Smooth muscle cell (in vitro differentiated cells): ENCODE results near the gene AGAP1. TPM values are rescaled to one million over a fixed set of nuclear protein-coding genes. Genes with fewer than 3 reads are reported as not detected.

Source experiments
- DNase-seq: peaks from one replicate; lab custom pipeline; 2025; ENCODE audit not compliant: unreplicated experiment; lab: John Stamatoyannopoulos, UW
- H2AFZ ChIP-seq: fragments of 200-600 bp; sonication (generic); 2 replicates; pipeline ENCODE4 v1.6.0; 2016; ENCODE audit warnings: antibody characterized with exemption, low read depth, mild to moderate bottlenecking
- H3F3A ChIP-seq: fragments of 200-600 bp; sonication (generic); 2 replicates; pipeline ENCODE4 v1.6.0; 2017; ENCODE audit warnings: antibody characterized with exemption, low read depth
- H3K27ac ChIP-seq: fragments of 200-600 bp; sonication (generic); 2 replicates; pipeline ENCODE4 v1.5.1; 2016; ENCODE audit warnings: low read depth, mild to moderate bottlenecking
- H3K27me3 ChIP-seq: fragments of 200-600 bp; sonication (generic); 2 replicates; pipeline ENCODE4 v1.6.1; 2016; ENCODE audit warnings: low read depth, mild to moderate bottlenecking
- H3K36me3 ChIP-seq: fragments of 200-600 bp; sonication (generic); 2 replicates; pipeline ENCODE4 v1.5.1; 2016; ENCODE audit warnings: low read depth
- H3K4me1 ChIP-seq: fragments of 200-600 bp; sonication (generic); 2 replicates; pipeline ENCODE4 v1.5.1; 2016; ENCODE audit warnings: low read depth
- H3K4me2 ChIP-seq: fragments of 200-600 bp; sonication (generic); 2 replicates; pipeline ENCODE4 v1.6.0; 2016; ENCODE audit warnings: mild to moderate bottlenecking
- H3K4me3 ChIP-seq: fragments of 200-600 bp; sonication (generic); 2 replicates; pipeline ENCODE4 v1.5.1; 2016; ENCODE audit warnings: mild to moderate bottlenecking
- H3K79me2 ChIP-seq: fragments of 200-600 bp; sonication (generic); 2 replicates; pipeline ENCODE4 v1.6.0; 2016; ENCODE audit warnings: low read depth, mild to moderate bottlenecking
- H3K9ac ChIP-seq: fragments of 200-600 bp; sonication (generic); 2 replicates; pipeline ENCODE4 v1.6.0; 2016; ENCODE audit warnings: low read depth
- H3K9me3 ChIP-seq: fragments of 200-600 bp; sonication (generic); replicated peaks from 2 replicates; pipeline ENCODE4 v1.5.1; 2016; ENCODE audit warnings: low read depth
- H4K20me1 ChIP-seq: fragments of 200-600 bp; sonication (generic); 2 replicates; pipeline ENCODE4 v1.6.0; 2016; ENCODE audit warnings: low read depth
- WGBS: methylation state at CpG from one replicate; pipeline ENCODE4 v1.1.7; 2016; ENCODE audit warnings: low lambda C conversion rate; 5-methylcytosine and 5-hydroxymethylcytosine counted together
- polyA plus RNA-seq: library from polyadenylated mRNA; unstranded; fragments of >200 nt; fragmentation: Nextera tagmentation; extraction: Ambion mirVana; gene quantifications from 2 replicates; pipeline ENCODE4 v1.2.1, GENCODE V29; 2016
- total RNA-seq: library from RNA; depleted of rRNA; stranded (reverse); fragments of >200 nt; gene quantifications from 2 replicates; pipeline ENCODE4 v1.2.3, GENCODE V29; 2014
- TF ChIP-seq, protein P1 (sequence below): fragments of 200-600 bp; sonication (generic); IDR thresholded peaks from 2 replicates; pipeline ENCODE4 v1.5.1; 2017; ENCODE audit warnings: borderline replicate concordance, mild to moderate bottlenecking, antibody characterized with exemption; ENCODE audit not compliant: insufficient read depth, poor library complexity, severe bottlenecking

AGAP1 gene
- total and polyA plus RNA-seq, 2 experiments from 2014 or later: 3.9 to 9.8 TPM

DNA sequence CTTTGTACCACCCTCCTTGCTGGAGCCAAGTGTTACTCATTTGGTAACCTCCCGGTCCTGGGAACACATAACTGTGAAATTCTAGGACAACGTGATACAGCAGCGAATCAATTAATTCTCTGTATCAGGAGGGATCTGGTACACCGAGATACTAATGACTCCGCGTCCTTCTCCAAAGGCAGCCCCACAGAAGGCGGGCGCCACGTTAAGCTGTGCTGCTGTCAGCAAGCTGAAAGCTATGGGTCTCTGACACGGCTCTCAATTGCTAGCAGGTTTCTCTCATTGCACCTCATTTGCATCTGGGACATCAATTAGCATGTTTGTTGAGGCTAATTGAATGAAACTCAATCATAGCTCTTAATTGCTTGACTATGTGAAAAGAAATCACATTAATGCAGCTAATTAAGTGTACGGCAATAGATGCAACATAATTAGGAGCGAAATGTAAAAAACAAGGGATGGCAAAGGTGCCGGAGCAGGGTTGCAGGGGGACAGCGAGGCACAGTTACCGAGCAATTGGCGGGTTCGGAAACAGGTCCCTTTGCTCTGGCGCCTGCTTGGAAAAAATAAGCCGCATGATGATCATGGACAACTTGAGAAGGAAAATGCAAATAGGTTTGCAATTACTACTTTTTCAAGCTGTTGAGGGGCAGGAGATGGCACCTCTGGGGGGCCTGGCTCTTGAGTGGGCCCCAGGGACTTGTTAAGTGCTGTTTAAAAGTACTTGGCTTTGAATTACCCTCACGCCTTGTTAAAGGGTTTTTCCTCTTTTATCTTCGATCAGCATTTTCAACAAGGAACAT lies 410.1 kb downstream of the AGAP1 start:
- H3K9ac ChIP-seq: no peak overlapping the region
- H3K27ac ChIP-seq: no peak overlapping the region
- TF ChIP-seq, protein P1, sequence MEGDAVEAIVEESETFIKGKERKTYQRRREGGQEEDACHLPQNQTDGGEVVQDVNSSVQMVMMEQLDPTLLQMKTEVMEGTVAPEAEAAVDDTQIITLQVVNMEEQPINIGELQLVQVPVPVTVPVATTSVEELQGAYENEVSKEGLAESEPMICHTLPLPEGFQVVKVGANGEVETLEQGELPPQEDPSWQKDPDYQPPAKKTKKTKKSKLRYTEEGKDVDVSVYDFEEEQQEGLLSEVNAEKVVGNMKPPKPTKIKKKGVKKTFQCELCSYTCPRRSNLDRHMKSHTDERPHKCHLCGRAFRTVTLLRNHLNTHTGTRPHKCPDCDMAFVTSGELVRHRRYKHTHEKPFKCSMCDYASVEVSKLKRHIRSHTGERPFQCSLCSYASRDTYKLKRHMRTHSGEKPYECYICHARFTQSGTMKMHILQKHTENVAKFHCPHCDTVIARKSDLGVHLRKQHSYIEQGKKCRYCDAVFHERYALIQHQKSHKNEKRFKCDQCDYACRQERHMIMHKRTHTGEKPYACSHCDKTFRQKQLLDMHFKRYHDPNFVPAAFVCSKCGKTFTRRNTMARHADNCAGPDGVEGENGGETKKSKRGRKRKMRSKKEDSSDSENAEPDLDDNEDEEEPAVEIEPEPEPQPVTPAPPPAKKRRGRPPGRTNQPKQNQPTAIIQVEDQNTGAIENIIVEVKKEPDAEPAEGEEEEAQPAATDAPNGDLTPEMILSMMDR: no peak
- H3K36me3 ChIP-seq: no peaks in the 10 kb centered on the region
- no peaks in the 10 kb centered on the region for H3F3A ChIP-seq
- H3K79me2 ChIP-seq: no peaks in the 10 kb centered on the region
- no peak for DNase-seq
- H2AFZ ChIP-seq: no peak overlapping the region
- no peaks in the 10 kb centered on the region for H4K20me1 ChIP-seq
- no peak overlapping the region for H3K4me3 ChIP-seq
- 72% methylated on average over 21 of the region's 21 CpGs for WGBS
- no peak overlapping the region for H3K4me2 ChIP-seq
- no peaks in the 10 kb centered on the region for H3K4me1 ChIP-seq
- H3K9me3 ChIP-seq: no peaks in the 10 kb centered on the region
- H3K27me3 ChIP-seq: no peaks in the 10 kb centered on the region

DNA sequence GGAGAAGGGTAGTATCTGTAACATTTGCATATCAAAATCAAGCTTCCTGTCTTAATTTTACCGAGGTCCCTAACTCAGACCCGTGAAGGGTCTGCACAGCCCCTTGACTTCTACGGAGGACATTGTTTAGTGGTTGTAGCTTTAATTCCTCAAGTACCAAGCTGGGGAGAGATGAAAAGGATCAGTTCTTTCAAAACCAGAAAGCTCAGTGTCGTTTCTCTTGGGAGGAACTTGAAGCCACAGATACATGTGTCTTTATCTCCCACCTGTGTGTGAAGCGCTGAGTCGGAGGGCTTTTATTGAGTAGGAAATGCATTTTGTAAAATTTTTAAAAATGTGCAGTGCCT lies 410.7 kb downstream of the AGAP1 start:
- DNase-seq: no peak
- Histone ChIP-seq H3K79me2 (no peaks in the 10 kb centered on the region), H3K27ac (no peak overlapping the region), H4K20me1 (no peaks in the 10 kb centered on the region), H3K4me1 (no peaks in the 10 kb centered on the region), H3K36me3 (no peaks in the 10 kb centered on the region), H3F3A (no peaks in the 10 kb centered on the region), H3K27me3 (no peaks in the 10 kb centered on the region), H3K4me2 (no peak overlapping the region), H2AFZ (no peak overlapping the region), H3K9me3 (no peaks in the 10 kb centered on the region), H3K4me3 (no peak overlapping the region), H3K9ac (no peak overlapping the region)
- WGBS: 47% methylated on average over 6 of the region's 6 CpGs
- TF ChIP-seq, protein P1: no peak

DNA sequence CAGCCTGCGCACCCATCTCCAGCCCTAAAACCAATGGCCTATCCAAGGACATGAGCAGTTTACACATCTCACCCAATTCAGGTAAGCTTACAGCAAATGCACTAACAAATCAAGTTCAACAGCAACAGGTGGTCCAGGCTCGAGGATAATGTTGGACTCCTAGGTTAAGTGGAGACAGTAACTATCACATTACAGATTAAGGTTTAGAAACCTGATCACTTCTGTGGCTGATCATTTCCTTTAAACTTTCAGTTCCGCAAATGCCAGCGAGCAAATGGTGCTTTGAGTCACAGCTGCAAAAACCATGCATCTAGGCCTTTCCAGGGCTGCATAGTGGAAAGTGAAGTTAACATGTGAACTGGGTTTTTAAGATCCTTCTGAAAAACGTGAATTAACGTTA lies 415.0 kb downstream of the AGAP1 start:
- no peaks in the 10 kb centered on the region for H3K4me1 ChIP-seq
- H4K20me1 ChIP-seq: no peaks in the 10 kb centered on the region
- DNase-seq: no peak
- no peak overlapping the region for H3K27ac ChIP-seq
- 84% methylated on average over 6 of the region's 6 CpGs for WGBS
- H3K9ac ChIP-seq: no peak overlapping the region
- no peak overlapping the region for H3K4me2 ChIP-seq
- H3K27me3 ChIP-seq: no peaks in the 10 kb centered on the region
- H3F3A ChIP-seq: no peaks in the 10 kb centered on the region
- H3K9me3 ChIP-seq: no peaks in the 10 kb centered on the region
- H3K4me3 ChIP-seq: no peak overlapping the region
- H2AFZ ChIP-seq: no peak overlapping the region
- no peaks in the 10 kb centered on the region for H3K79me2 ChIP-seq
- TF ChIP-seq, protein P1: no peak
- H3K36me3 ChIP-seq: no peaks in the 10 kb centered on the region

DNA sequence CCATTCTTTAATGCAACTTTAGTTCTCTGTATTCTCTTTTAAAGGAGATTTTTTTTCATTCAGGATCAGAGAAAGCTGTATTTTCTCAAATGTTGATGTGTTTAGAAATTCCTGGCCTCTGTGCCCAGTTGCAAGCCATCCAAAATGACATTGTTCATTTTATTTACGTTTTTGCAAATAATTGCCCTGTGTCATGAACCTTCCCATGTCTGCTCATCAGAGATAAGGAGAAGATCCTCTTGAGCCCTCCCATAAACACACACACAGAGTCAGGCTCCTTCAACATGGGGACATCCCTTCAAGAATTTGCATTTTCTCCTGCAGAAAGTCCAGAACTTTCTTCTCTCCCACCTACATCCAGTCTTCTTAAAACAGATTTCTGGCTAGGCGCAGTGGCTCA lies 415.5 kb downstream of the AGAP1 start:
- H3K9me3 ChIP-seq: no peaks in the 10 kb centered on the region
- H3K36me3 ChIP-seq: no peaks in the 10 kb centered on the region
- no peak overlapping the region for H3K4me3 ChIP-seq
- H3K4me1 ChIP-seq: no peaks in the 10 kb centered on the region
- H2AFZ ChIP-seq: no peak overlapping the region
- H3K9ac ChIP-seq: no peak overlapping the region
- H3K27ac ChIP-seq: no peak overlapping the region
- H3F3A ChIP-seq: no peaks in the 10 kb centered on the region
- H3K79me2 ChIP-seq: no peaks in the 10 kb centered on the region
- H3K4me2 ChIP-seq: no peak overlapping the region
- no peaks in the 10 kb centered on the region for H4K20me1 ChIP-seq
- 69% methylated on average over 2 of the region's 2 CpGs for WGBS
- TF ChIP-seq, protein P1: no peak
- no peaks in the 10 kb centered on the region for H3K27me3 ChIP-seq
- DNase-seq: no peak
